ENCODE results near the gene ARHGAP6. TPM values are rescaled to one million over a fixed set of nuclear protein-coding genes. Genes with fewer than 3 reads are reported as not detected.

Gene ARHGAP6
- total RNA-seq, 1 experiment from 2014 or later: 0.10 TPM

DNA sequence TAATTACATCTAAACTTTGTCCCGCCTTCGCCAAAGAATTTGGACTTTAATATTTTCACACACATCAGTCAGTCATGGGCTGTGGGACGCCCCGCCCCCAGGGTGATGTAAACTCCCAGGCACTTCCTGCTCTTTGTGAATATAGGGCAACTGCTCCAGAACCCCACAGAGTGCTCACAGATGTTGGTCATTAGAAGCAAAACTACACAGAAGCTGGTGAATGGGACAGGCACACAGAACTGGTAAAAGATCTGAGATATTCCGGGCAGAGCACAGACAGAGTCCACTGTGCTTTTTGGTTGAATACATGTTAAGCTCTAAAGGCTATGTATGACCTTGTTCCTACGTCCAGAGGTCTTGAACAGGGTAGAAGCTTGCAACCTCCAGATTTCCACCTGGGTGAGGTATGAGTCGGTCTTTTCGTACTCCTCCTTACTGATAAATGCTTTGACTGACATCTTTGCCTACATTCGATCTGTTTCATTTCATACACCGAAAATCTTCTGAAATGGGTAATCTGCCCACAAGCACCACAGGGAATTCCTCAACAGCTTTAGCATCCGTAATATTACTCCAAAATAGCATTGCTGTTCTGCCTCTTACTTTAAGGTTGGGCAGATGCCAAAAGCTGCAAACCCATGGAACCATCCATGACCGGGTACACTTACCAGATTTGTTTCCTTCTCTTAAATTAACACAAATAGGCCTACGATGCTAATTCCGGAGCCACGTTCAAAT, 227.9 kb downstream of the ARHGAP6 start:
- Histone ChIP-seq H3K4me2 (ENCODE audit: low read length) (no peak overlapping the region), H3K27ac (ENCODE audit: low read depth, low read length) (no peak overlapping the region), H3K4me3 (replicated peaks in 1 of 2; ENCODE audit: low read depth in 1 of 2, low read length in 2 of 2) (no peak overlapping the region), H3K4me1 (ENCODE audit: control insufficient read depth in 1 of 2, insufficient read depth in 2 of 2, low read length in 2 of 2) (no peaks in the 10 kb centered on the region), H3K9ac (ENCODE audit: low read length) (no peak overlapping the region), H3K9me3 (ENCODE audit: control insufficient read depth in 1 of 2, insufficient read depth in 1 of 2, low read depth in 1 of 2, low read length in 2 of 2) (no peaks in the 10 kb centered on the region), H3K9me2 (ENCODE audit: insufficient read depth) (no peaks in the 10 kb centered on the region), H3K27me3 (ENCODE audit: insufficient read depth, low read length) (peaks cover 3% of the 10 kb centered on the region; the same call in 1 of the 2 replicates), H3K79me2 (ENCODE audit: insufficient read depth, low read length) (no peaks in the 10 kb centered on the region), H4K20me1 (ENCODE audit: insufficient read depth) (no peaks in the 10 kb centered on the region), H2AFZ (ENCODE audit: low read depth, low read length, poor library complexity, severe bottlenecking) (no peak overlapping the region), H3K36me3 (ENCODE audit: control insufficient read depth in 1 of 2, insufficient read depth in 2 of 2, low read length in 2 of 2) (no peaks in the 10 kb centered on the region)
- ATAC-seq (no peak), DNase-seq (ENCODE audit: low read depth, low spot score) (no peak)
- CTCF ChIA-PET: no interaction called here
- BruUV-seq (replicated peaks): no TSS peak
- TF ChIP-seq, protein P1, sequence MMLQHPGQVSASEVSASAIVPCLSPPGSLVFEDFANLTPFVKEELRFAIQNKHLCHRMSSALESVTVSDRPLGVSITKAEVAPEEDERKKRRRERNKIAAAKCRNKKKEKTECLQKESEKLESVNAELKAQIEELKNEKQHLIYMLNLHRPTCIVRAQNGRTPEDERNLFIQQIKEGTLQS (IDR thresholded peaks at IDR 0.05): no peak
- TF ChIP-seq, protein P2, sequence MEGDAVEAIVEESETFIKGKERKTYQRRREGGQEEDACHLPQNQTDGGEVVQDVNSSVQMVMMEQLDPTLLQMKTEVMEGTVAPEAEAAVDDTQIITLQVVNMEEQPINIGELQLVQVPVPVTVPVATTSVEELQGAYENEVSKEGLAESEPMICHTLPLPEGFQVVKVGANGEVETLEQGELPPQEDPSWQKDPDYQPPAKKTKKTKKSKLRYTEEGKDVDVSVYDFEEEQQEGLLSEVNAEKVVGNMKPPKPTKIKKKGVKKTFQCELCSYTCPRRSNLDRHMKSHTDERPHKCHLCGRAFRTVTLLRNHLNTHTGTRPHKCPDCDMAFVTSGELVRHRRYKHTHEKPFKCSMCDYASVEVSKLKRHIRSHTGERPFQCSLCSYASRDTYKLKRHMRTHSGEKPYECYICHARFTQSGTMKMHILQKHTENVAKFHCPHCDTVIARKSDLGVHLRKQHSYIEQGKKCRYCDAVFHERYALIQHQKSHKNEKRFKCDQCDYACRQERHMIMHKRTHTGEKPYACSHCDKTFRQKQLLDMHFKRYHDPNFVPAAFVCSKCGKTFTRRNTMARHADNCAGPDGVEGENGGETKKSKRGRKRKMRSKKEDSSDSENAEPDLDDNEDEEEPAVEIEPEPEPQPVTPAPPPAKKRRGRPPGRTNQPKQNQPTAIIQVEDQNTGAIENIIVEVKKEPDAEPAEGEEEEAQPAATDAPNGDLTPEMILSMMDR (IDR thresholded peaks at IDR 0.05 in 2 of 3, conservative IDR thresholded peaks at IDR 0.05 in 1 of 3; ENCODE audit: borderline replicate concordance in 1 of 3, insufficient read depth in 1 of 3, low read depth in 2 of 3, low read length in 2 of 3): no peak
- no peak for TF ChIP-seq JUND (IDR thresholded peaks at IDR 0.05)
- TF ChIP-seq FOSL1 (IDR thresholded peaks at IDR 0.05; ENCODE audit: low read depth): no peak
- no peak for TF ChIP-seq ELF1 (IDR thresholded peaks at IDR 0.05; ENCODE audit: borderline replicate concordance, low read depth)
- TF ChIP-seq SIN3A (IDR thresholded peaks at IDR 0.05; ENCODE audit: low read depth): no peak
- TF ChIP-seq, protein P3, sequence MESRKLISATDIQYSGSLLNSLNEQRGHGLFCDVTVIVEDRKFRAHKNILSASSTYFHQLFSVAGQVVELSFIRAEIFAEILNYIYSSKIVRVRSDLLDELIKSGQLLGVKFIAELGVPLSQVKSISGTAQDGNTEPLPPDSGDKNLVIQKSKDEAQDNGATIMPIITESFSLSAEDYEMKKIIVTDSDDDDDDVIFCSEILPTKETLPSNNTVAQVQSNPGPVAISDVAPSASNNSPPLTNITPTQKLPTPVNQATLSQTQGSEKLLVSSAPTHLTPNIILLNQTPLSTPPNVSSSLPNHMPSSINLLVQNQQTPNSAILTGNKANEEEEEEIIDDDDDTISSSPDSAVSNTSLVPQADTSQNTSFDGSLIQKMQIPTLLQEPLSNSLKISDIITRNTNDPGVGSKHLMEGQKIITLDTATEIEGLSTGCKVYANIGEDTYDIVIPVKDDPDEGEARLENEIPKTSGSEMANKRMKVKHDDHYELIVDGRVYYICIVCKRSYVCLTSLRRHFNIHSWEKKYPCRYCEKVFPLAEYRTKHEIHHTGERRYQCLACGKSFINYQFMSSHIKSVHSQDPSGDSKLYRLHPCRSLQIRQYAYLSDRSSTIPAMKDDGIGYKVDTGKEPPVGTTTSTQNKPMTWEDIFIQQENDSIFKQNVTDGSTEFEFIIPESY (IDR thresholded peaks at IDR 0.05; ENCODE audit: extremely low read depth, insufficient replicate concordance, low read length): no peak
- no peak for TF ChIP-seq ZFX (IDR thresholded peaks at IDR 0.05)
- TF ChIP-seq, protein P4, sequence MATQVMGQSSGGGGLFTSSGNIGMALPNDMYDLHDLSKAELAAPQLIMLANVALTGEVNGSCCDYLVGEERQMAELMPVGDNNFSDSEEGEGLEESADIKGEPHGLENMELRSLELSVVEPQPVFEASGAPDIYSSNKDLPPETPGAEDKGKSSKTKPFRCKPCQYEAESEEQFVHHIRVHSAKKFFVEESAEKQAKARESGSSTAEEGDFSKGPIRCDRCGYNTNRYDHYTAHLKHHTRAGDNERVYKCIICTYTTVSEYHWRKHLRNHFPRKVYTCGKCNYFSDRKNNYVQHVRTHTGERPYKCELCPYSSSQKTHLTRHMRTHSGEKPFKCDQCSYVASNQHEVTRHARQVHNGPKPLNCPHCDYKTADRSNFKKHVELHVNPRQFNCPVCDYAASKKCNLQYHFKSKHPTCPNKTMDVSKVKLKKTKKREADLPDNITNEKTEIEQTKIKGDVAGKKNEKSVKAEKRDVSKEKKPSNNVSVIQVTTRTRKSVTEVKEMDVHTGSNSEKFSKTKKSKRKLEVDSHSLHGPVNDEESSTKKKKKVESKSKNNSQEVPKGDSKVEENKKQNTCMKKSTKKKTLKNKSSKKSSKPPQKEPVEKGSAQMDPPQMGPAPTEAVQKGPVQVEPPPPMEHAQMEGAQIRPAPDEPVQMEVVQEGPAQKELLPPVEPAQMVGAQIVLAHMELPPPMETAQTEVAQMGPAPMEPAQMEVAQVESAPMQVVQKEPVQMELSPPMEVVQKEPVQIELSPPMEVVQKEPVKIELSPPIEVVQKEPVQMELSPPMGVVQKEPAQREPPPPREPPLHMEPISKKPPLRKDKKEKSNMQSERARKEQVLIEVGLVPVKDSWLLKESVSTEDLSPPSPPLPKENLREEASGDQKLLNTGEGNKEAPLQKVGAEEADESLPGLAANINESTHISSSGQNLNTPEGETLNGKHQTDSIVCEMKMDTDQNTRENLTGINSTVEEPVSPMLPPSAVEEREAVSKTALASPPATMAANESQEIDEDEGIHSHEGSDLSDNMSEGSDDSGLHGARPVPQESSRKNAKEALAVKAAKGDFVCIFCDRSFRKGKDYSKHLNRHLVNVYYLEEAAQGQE (IDR thresholded peaks at IDR 0.05; ENCODE audit: low read depth): no peak
- TF ChIP-seq ZNF274 (IDR thresholded peaks at IDR 0.05; ENCODE audit: low read depth, low read length): no peak
- no peak for TF ChIP-seq CBX3 (IDR thresholded peaks at IDR 0.05; ENCODE audit: low read depth)
- TF ChIP-seq RAD21 (IDR thresholded peaks at IDR 0.05; ENCODE audit: low read depth): no peak
- no peak for TF ChIP-seq POLR2AphosphoS5 (IDR thresholded peaks at IDR 0.05; ENCODE audit: low read depth, low read length)
- TF ChIP-seq TCF7L2 (IDR thresholded peaks at IDR 0.05; ENCODE audit: borderline replicate concordance, extremely low read depth, insufficient read depth, insufficient read length): no peak
- TF ChIP-seq EGR1 (IDR thresholded peaks at IDR 0.05; ENCODE audit: low read depth): no peak
- TF ChIP-seq SP1 (IDR thresholded peaks at IDR 0.05; ENCODE audit: low read depth): no peak
- no peak for TF ChIP-seq CEBPB (IDR thresholded peaks at IDR 0.05; ENCODE audit: low read depth)
- TF ChIP-seq, protein P5, sequence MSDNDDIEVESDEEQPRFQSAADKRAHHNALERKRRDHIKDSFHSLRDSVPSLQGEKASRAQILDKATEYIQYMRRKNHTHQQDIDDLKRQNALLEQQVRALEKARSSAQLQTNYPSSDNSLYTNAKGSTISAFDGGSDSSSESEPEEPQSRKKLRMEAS (IDR thresholded peaks at IDR 0.05): no peak
- no peak for TF ChIP-seq EZH2phosphoT487 (IDR thresholded peaks at IDR 0.05; ENCODE audit: borderline replicate concordance)
- no peak for TF ChIP-seq EZH2 (IDR thresholded peaks at IDR 0.05)
- POLR2A ChIA-PET: no interaction called here
- RAD21 ChIA-PET (ENCODE audit: low non-redundant PET in 1 of 2, low total read pairs in 2 of 2, uncharacterized antibody in 2 of 2, unreplicated experiment in 2 of 2): no interaction called here
- intact Hi-C loops (cut with micrococcal nuclease): no loop called here

Measured in HCT116 (cell line).